Fibroblast of the aortic adventitia (primary cell): ENCODE measurements around the gene CLEC16A. TPM values are rescaled to one million over a fixed set of nuclear protein-coding genes. Genes with fewer than 3 reads are reported as not detected.
"Not testable (repeated sequence)": the region's sequence is repeated elsewhere in the genome, so short reads cannot be mapped to it uniquely, and the experiment has no call there.

Experiments
- DNase-seq: peaks from one replicate; pipeline ENCODE4 v3.0.0-alpha.2; 2010; ENCODE audit warnings: low read depth
- H3K4me3 ChIP-seq: 2 replicates; pipeline ENCODE4 v1.5.1; 2011; ENCODE audit warnings: low read depth, mild to moderate bottlenecking, control low read depth, low read length, moderate library complexity
- CTCF ChIP-seq: IDR thresholded peaks from 2 replicates; pipeline ENCODE4 v1.5.1; 2011; ENCODE audit warnings: mild to moderate bottlenecking, low read length, control low read depth, inconsistent platforms; ENCODE audit not compliant: insufficient read depth
- total RNA-seq: library from RNA; depleted of rRNA; stranded (reverse); fragments of >200 nt; gene quantifications from 2 replicates; pipeline ENCODE4 v1.2.3, GENCODE V29; 2012; ENCODE audit warnings: low replicate concordance

CLEC16A gene
- total RNA-seq, 1 donor: 16.3 TPM

- H3K4me3 ChIP-seq: no peak overlapping the region
- no peak for DNase-seq
- TF ChIP-seq CTCF: no peak
Measured at GRCh38 chr16:11219178-11219577, 274.8 kb downstream of the CLEC16A start.

GRCh38 chr16:11220507-11220906 lies 276.1 kb downstream of the CLEC16A start:
- not testable (repeated sequence) for DNase-seq, H3K4me3 ChIP-seq

GRCh38 chr16:11224096-11224893 lies 279.9 kb downstream of the CLEC16A start:
- no peak for TF ChIP-seq CTCF
- H3K4me3 ChIP-seq: no peak overlapping the region
- no peak for DNase-seq

- no peak overlapping the region for H3K4me3 ChIP-seq
- no peak for TF ChIP-seq CTCF
- DNase-seq: no peak
Measured at GRCh38 chr16:11224894-11225676, 280.7 kb downstream of the CLEC16A start.

GRCh38 chr16:11225677-11226549 lies 281.5 kb downstream of the CLEC16A start:
- H3K4me3 ChIP-seq: no peak overlapping the region
- DNase-seq: no peak
- TF ChIP-seq CTCF: no peak

GRCh38 chr16:11229432-11229831 lies 285.1 kb downstream of the CLEC16A start:
- TF ChIP-seq CTCF: no peak
- no peak for DNase-seq
- no peak overlapping the region for H3K4me3 ChIP-seq
